Activated CD4-positive, alpha-beta T cell treated with anti-CD3 and anti-CD28 coated beads for 24 hours (primary cell): Measurements from ENCODE around the gene PRKN.
"Not testable (repeated sequence)": the region's sequence is repeated elsewhere in the genome, so short reads cannot be mapped to it uniquely, and the experiment has no call there.

Experiments
- DNase-seq, 2 donors: peaks; one replicate each; pipeline ENCODE4 v3.0.0-alpha.2; 2020; ENCODE audit warnings: low read depth in 2 of 2

Gene PRKN

DNA sequence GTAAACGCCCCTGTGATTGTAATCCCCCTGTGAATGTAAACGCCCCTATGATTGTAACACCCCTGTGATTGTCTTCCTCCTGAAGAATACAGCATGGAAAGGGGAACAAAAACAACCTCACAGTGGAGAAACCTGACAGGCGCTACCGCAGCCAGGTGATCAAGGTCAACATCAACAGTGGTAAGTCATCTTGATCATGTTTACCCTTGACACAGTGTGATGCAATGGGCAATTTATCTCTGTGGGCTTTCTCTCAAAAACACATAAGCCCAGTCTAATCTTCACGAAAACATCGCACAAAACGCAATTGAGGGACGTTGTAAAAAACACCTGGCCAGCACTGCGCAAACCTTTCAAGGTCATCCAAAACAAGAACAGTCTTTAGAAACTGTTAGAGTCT lies 277.2 kb downstream of the PRKN start:
- no peak for DNase-seq

- DNase-seq = no peak
Measured at GRCh38 chr6:162448294-162448693, 279.3 kb downstream of the PRKN start.

DNA sequence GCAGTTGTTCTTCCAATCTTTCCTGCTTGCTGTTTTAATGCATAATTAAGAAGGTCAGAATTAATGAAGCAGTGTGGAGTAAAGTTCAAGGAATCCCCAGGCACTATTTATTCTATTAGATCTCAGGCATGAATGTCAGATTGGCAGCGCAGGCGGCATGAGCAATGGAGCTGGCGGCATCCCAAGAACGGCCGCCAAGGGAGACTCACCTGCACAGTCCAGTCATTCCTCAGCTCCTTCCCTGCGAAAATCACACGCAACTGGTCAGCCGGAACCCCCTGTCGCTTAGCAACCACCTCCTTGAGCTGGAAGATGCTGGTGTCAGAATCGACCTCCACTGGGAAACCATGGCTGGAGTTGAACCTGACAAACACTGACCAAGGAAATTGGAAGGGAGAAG lies 284.5 kb downstream of the PRKN start:
- no peak for DNase-seq

DNA sequence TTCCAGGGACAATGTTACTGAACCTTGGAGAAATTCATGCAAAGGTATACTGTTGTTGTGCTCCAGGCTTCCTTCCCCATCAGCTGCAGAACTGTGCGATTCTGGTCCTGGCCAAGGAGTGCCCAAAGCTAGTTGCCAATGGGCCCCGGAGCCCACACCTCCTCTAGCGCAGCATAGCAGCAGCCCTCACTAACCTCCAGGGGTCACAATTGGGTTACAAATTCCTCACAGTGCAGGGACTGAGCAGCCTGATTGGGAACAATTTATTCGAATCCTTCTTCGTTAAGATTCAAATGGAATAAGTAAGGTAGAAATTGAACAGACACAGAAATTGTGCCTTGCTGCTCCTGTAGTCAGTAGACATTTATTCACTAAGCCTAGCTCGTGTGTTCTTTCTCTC lies 284.9 kb downstream of the PRKN start:
- no peak for DNase-seq

DNA sequence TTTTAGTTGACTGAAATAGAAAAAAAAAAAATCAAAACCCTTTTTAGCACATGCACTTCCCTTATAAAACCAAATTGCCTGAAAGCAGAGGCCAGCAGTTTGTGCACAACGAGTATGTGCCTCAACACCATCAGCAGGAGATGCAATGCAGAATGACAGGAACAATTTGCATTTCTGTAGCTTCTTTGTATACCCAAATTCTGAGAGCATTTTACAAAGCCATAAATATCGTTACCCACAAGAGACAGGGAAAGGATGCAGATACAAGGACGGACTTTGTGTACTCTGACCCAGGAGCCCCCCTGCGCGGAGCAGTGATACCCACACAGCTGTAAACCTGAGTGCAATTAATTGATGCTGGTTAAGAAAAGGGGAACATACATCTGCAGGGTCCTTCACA lies 285.6 kb downstream of the PRKN start:
- DNase-seq = no peak

DNA sequence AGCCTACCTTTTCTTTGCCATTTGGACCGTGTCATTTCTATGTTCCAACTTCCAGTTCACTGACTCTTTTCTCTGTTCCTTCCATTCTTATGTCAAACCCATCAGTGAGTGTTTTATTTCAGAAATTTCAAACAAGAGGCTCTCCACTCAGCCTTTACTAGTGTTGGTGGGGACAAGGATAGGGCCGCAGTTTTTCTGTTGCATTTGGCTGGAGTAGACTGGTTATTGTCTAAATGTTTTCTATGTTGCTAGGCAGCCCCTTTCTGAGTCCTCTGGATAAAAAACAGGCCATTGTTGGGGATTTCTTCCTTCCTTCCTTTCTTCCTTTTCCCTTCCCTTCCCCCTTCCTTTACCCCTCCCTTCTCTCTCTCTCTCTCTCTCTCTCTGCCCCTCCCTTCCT lies 288.6 kb downstream of the PRKN start:
- no peak for DNase-seq

DNA sequence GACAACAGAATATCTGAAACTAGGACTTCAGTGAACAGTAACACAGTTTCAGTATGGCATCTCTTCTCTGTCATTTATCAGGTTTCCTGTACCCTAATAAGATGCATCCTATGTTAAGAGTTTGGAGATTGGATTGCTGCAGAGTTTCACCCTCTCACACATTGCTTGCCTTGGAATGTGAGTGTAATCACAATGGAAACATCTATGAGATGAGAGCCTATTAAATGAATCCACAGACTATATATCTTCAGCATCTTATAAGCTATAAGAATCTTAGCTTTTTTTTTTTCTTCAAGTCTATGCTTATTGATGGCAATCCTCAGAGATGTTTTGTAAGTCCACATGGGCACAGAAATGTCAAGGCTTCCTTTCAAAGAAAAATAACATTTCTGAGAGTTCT lies 292.5 kb downstream of the PRKN start:
- no peak for DNase-seq

DNA sequence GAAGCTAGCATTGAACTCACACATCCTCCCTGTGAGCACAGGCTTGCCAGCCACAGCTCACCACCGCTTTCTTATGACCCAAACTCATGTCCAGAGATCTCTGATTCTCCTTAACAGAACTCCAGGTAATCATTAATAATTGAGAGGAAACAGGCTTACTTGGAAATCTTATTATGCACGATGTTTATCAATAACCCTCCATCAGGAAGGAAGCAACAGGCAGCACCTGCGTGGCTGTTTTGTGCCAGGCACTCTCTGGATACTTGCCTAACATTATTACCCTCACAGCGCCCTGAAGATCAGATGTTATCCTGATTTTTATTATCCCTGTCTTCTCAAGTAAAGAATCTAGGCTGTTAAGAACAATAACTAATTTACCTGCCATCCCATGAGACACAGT lies 306.6 kb downstream of the PRKN start:
- no peak for DNase-seq

- no peak for DNase-seq
Measured at GRCh38 chr6:162416831-162417537, 310.6 kb downstream of the PRKN start.

DNA sequence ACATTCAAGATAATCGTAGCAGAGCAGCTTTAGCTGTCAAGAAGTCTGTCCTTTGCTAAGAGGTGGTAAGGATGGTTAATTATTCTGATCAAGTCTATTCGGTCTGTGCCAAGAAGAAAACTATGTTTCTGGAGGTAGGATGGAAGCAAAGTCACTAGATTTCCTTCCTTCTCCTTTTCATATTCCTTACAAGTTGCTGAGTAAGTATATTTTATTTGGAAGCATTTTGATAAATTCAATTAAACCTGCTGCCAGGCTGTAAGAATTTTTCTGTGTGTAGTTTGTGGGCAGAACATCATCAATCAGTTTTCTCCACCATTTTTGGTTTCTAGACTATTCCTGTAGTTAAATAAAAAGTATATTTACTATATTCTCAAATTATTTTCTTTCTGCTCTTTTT lies 311.3 kb downstream of the PRKN start:
- no peak for DNase-seq

DNA sequence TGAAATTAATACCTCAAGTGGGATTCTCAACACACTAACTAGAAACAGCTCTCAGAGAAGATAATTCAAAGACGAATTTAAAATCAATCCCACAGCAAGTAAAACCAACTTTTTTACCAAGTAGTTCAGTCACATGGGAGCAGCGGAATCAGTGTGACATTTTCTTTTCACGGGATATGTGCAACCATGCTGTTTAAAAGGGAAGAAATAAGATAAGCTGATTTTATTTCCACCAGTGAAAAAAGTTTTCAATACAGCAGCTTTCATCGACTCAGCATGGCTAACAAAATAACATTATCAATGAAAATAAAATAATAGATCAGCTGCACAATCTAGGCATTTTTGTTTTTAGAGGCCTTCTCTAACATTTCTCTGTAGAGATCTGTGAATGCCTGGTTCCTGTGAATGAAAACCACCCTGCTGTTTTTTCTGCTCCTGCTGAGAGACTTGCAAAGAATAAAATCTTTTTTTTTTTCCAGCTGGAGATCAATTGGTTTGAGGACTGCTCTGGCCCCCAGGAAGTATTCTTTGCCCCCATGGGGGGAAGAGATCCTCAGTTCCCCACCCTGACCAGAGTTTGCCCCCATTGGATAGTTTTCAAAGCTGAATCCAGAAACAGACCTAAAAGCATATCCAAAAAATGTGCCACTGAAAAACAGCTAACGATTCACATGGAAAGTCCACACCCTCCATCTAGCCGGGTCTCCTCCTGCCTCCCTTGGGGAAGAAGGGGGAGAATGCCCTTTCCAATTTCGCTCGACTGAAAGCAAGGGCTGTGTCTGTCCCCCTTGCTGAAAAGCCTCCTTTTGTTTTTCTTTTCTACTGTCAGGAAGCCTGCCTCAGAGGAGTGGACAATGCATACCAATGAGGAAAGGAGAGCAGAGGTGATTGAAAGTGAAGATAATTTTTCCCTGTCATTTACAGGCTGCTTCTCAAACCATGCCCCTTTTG lies 317.6 kb downstream of the PRKN start:
- no peak for DNase-seq

- DNase-seq = no peak
Measured at GRCh38 chr6:162408826-162409535, 318.6 kb downstream of the PRKN start.

GRCh38 chr6:162404951-162405350 lies 322.6 kb downstream of the PRKN start:
- DNase-seq = no peak

GRCh38 chr6:162403031-162403430 lies 324.5 kb downstream of the PRKN start:
- DNase-seq = no peak

GRCh38 chr6:162395181-162395580 lies 332.4 kb downstream of the PRKN start:
- DNase-seq = no peak

DNA sequence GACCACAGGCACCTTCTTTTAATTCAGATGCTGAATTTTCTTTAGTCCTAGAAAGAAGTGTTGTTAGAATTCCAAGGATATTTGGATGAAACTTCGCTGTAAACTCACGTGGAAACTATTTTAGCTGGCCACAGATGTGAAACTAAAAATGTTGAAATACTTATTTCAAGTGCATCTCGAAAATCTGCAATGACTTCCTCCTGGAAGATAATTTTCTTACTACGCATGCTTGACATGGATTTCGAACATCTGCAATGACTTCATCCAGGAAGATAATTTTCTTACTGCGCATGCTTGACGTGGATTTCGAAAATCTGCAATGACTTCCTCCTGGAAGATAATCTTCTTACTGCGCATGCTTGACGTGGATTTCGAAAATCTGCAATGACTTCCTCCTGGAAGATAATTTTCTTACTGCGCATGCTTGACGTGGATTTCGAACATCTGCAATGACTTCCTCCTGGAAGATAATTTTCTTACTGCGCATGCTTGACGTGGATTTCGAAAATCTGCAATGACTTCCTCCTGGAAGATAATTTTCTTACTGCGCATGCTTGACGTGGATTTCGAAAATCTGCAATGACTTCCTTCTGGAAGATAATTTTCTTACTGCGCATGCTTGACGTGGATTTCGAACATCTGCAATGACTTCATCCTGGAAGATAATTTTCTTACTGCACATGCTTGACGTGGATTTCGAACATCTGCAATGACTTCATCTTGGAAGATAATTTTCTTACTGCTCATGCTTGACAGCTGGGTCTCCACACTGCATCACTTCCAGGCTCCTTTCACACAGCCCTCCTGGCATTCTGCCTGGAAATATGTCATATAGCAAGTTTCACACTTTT lies 336.4 kb downstream of the PRKN start:
- DNase-seq = not testable (repeated sequence)

DNA sequence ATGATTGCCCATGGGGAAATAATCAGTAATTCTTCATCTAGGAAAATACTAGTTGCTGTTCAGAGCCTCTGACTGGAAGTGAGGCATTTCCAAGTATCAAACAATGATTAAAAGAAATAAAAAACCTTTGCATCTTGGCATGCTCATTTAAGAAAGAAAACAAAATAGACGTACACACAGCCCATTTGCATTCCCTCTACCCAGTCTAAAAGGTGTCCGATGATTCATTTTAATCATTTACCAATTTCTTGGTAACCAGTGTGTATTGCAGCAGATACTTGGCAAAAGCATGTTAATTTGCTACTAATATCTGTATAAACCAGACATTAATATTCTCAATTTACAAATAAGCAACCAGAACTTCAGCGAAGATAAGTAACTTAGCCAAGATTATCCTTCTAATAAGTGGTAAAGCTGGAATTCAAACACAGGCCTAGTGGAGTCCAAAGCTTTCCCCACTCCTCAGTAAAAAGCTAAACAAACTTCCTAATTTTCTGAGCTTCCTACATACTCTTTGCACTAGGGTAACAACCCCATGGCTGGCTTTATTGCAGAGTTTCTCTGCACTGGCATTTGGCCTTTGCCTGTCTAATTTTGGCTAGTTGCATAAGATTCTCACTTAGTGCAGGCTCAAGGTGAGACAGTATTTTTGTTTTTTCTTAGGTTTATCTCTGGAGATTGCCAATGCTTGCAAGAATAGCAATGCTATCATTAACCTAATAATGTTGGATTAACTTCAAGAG lies 338.1 kb downstream of the PRKN start:
- DNase-seq = no peak

- no peak for DNase-seq
Measured at GRCh38 chr6:162388383-162388777, 339.2 kb downstream of the PRKN start.

GRCh38 chr6:162387718-162388382 lies 339.7 kb downstream of the PRKN start:
- no peak for DNase-seq

DNA sequence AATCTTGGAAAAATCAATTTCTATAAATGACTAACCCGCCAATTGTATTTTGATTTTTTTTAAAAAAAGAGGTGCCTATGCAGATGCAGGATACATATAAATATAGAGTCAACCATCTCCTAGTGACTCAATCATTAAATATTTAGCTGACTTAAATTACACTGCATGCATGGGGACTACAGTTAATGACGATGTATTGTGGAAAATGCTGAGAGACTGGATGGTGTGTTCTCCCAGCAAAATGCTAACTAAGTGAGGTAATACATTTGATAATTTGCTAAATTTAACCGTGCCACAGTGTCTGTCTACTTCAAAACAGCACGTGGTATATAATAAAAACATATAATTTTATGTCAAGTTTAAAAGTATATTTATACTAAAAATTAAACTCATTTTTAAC lies 341.6 kb downstream of the PRKN start:
- no peak for DNase-seq
